Pancreas (tissue), 10 donors: ENCODE results near the gene WNK1. TPM values are rescaled to one million over a fixed set of nuclear protein-coding genes. Genes with fewer than 3 reads are reported as not detected.

Experiments used
- ATAC-seq, 4 donors: fragments of 200-7000 bp; cut with Tn5 transposase; one replicate each; pipeline versions ENCODE4 v1.8.0 to v1.9.1; 2020; ENCODE audit warnings: mild to moderate bottlenecking in 4 of 4, moderate library complexity in 4 of 4
- DNase-seq, 6 donors: peaks; one replicate each; pipeline ENCODE4 v3.0.0-alpha.2; 2020
- FAIRE-seq: peaks from 2 replicates; lab custom pipeline; 2012; peaks lifted over from hg19 to GRCh38; lab: Jason Lieb, UNC
- H3K27ac ChIP-seq, 4 donors: fragments of 200-600 bp; sonication (generic); 1 replicate in 3 of 4; 2 replicates in 1 of 4; pipeline versions ENCODE4 v1.5.0 to v1.8.0; 2020
- H3K27me3 ChIP-seq, 4 donors: fragments of 200-600 bp; one replicate each; pipeline ENCODE4 v1.8.0; 2021
- H3K36me3 ChIP-seq, 3 donors: fragments of 200-600 bp; sonication (generic) in 1 of 3; one replicate each; pipeline versions ENCODE4 v1.5.0 to v1.8.0; 2020 to 2021
- H3K4me1 ChIP-seq, 3 donors: fragments of 200-600 bp; one replicate each; pipeline ENCODE4 v1.8.0; 2021
- H3K4me3 ChIP-seq, 4 donors: fragments of 200-600 bp; sonication (generic) in 2 of 4; one replicate each; pipeline versions ENCODE4 v1.5.0 to v1.8.0; 2020 to 2021
- H3K9me3 ChIP-seq, 4 donors: fragments of 200-600 bp; one replicate each; pipeline ENCODE4 v1.8.0; 2021
- WGBS, 2 donors: extraction: QIAGEN DNeasy Blood & Tissue Kit; methylation state at CpG; one replicate each; pipeline ENCODE4 v1.1.7; 2013; 5-methylcytosine and 5-hydroxymethylcytosine counted together
- intact Hi-C, 3 donors: fragments of 100-400 bp; cut with DNase I; formaldehyde crosslinking; loops; one replicate each; pipeline versions ENCODE4 v1.11.1 to v1.14.2; 2022
- polyA plus RNA-seq, 2 donors: library from polyadenylated mRNA; stranded (reverse); fragments of 200-250 nt; gene quantifications; one replicate each; pipeline ENCODE4 v1.2.3, GENCODE V29; 2013
- total RNA-seq, 6 donors: library from RNA; stranded (reverse); fragmentation: NEBNext Ultra II Directional in 4 of 6; extraction: Animal tissue kit (Norgen Biotek cat#: 25700) in 4 of 6; gene quantifications; one replicate each; pipeline versions ENCODE4 v1.2.1 to v1.2.4, GENCODE V29; 2021 to 2023
- TF ChIP-seq, protein P1 (sequence below), 4 donors: fragments of 200-600 bp; sonication (generic) in 3 of 4; IDR thresholded peaks; one replicate each; pipeline versions ENCODE4 v1.5.0 to v1.8.0; 2021; ENCODE audit warnings: antibody characterized with exemption in 4 of 4
- donor health status: healthy with polysubstance abuse.
- donor health status: DM: no; HTN: no; CAD: no; lungs with moderate emphysema.
- donor health status: DM: no; HTN: no; CAD: no.
- donor health status: control.
- donor health status: control.
- donor health status: Bipolar disorder and iron deficiency.
- donor health status: DM: yes; HTN: yes; CAD: no.
- donor health status: DM: no; HTN: no; CAD: no.
- donor health status: DM: no; HTN: no; CAD: no.
- donor health status: DM: yes; HTN: yes; CAD: no.

The WNK1 gene
- total and polyA plus RNA-seq, 8 donors = 10.9 to 73.9 (median 39.6) TPM

- no peak for FAIRE-seq
- ATAC-seq = no peak
Observed at GRCh38 chr12:955939-956338, 203.6 kb downstream of the WNK1 start.

DNA sequence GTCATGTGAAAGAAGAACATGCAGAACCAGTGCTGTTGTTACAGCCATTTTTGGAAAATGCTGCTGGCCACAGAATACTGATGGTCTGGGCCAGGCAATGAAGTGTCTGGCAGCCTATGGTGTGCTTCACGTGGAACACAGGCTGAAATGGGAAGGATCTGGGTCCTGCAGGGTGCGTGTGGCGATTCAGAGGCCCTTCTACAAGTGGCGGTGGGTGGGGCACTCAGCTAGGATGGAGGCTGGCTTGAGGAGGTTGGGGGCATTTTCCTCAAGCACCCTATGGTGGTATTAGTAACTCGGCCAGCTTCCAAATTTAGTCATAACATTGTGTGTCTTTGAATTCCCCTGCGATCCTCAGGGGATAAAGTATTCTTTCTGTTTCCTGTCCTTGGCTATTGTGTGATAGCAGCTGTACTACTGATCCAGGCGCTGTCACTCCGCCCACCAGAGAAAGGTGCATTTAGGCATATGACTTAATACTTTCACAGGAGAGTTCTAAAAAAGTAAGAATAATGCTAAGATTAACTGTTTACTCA is 206.3 kb downstream of the WNK1 start:
- intact Hi-C loops = loop anchor here in 1 of 3 donors (10.0 kb wide), 1 partner anchor 394 kb away; no protein-coding TSS in a partner anchor
- TF ChIP-seq, protein P1, sequence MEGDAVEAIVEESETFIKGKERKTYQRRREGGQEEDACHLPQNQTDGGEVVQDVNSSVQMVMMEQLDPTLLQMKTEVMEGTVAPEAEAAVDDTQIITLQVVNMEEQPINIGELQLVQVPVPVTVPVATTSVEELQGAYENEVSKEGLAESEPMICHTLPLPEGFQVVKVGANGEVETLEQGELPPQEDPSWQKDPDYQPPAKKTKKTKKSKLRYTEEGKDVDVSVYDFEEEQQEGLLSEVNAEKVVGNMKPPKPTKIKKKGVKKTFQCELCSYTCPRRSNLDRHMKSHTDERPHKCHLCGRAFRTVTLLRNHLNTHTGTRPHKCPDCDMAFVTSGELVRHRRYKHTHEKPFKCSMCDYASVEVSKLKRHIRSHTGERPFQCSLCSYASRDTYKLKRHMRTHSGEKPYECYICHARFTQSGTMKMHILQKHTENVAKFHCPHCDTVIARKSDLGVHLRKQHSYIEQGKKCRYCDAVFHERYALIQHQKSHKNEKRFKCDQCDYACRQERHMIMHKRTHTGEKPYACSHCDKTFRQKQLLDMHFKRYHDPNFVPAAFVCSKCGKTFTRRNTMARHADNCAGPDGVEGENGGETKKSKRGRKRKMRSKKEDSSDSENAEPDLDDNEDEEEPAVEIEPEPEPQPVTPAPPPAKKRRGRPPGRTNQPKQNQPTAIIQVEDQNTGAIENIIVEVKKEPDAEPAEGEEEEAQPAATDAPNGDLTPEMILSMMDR (IDR thresholded peaks at IDR 0.05) = no peak
- 64 to 65% methylated on average over 8 of the region's 8 CpGs for WGBS, 2 donors
- H3K27ac ChIP-seq = no peak overlapping the region
- H3K4me1 ChIP-seq = no peaks in the 10 kb centered on the region
- DNase-seq (no peak), FAIRE-seq (no peak), ATAC-seq (no peak)
- no peaks in the 10 kb centered on the region for H3K9me3 ChIP-seq
- no peaks in the 10 kb centered on the region for H3K27me3 ChIP-seq
- H3K4me3 ChIP-seq = no peak overlapping the region
- no peaks in the 10 kb centered on the region for H3K36me3 ChIP-seq

More at GRCh38 chr12:955939-956338, 203.6 kb downstream of the WNK1 start:
- 90 to 96% methylated on average over 6 of the region's 6 CpGs for WGBS, 2 donors
- no peaks in the 10 kb centered on the region for H3K27me3 ChIP-seq
- no peak overlapping the region for H3K27ac ChIP-seq
- no peaks in the 10 kb centered on the region for H3K36me3 ChIP-seq
- H3K4me1 ChIP-seq = no peaks in the 10 kb centered on the region
- no peaks in the 10 kb centered on the region for H3K9me3 ChIP-seq
- intact Hi-C loops = loop anchor here in 1 of 3 donors (10.0 kb wide), 1 partner anchor 391 kb away; no protein-coding TSS in a partner anchor
- H3K4me3 ChIP-seq = no peak overlapping the region
- TF ChIP-seq, protein P1 (IDR thresholded peaks at IDR 0.05) = no peak
- no peak for DNase-seq

Other genes with a start within 250 kb of the WNK1 start
- gene NINJ2, start 89.1 kb upstream of the WNK1 start, total RNA-seq = 1 to 10 TPM in 2 of 6 donors, under 1 TPM in 4; 0.32 to 1.8 (median 0.46) TPM
- gene NINJ2, start 89.1 kb upstream of the WNK1 start, polyA plus RNA-seq = 1 to 10 TPM in 1 of 2 donors, under 1 TPM in 1; 0.87 to 1.1 TPM
- 10 to 100 TPM in 1 of 6 donors, 1 to 10 TPM in 5; 5.0 to 11.8 (median 6.5) TPM for gene RAD52, start 197.1 kb downstream of the WNK1 start, total RNA-seq
- gene RAD52, start 197.1 kb downstream of the WNK1 start, polyA plus RNA-seq = 10 to 100 TPM; 13.3 to 15.5 TPM
- 10 to 100 TPM; 17.9 to 41.4 (median 21.4) TPM for gene ERC1, start 238.6 kb downstream of the WNK1 start, total RNA-seq
- 1 to 10 TPM; 4.1 to 5.5 TPM for gene ERC1, start 238.6 kb downstream of the WNK1 start, polyA plus RNA-seq